Stimulated activated CD4-positive, alpha-beta T cell treated with anti-CD3 and anti-CD28 coated beads, Interleukin-12 subunit alpha, Interleukin-12 subunit beta, amount 100 ng/mL, for 24 hours (primary cell): ENCODE results near the gene MESP2.
"Not testable (repeated sequence)": the region's sequence is repeated elsewhere in the genome, so short reads cannot be mapped to it uniquely, and the experiment has no call there.

ENCODE experiments used
- DNase-seq, 2 experiments: peaks; one replicate each; pipeline ENCODE4 v3.0.0-alpha.2; 2020; ENCODE audit warnings: low read depth in 2 of 2

Gene MESP2

GRCh38 chr15:89781055-89781454, 4.9 kb downstream of the MESP2 start:
- peak in 1 of 2 experiments; percentile 18 for DNase-seq

GRCh38 chr15:89781891-89782618, 5.9 kb downstream of the MESP2 start:
- DNase-seq: no peak

GRCh38 chr15:89782619-89782950, 6.5 kb downstream of the MESP2 start:
- DNase-seq: not testable (repeated sequence)

- no peak for DNase-seq
Observed at GRCh38 chr15:89783111-89783860, 7.2 kb downstream of the MESP2 start.

- no peak for DNase-seq
Observed at GRCh38 chr15:89783861-89784685, 7.9 kb downstream of the MESP2 start.

GRCh38 chr15:89784686-89784960, 8.5 kb downstream of the MESP2 start:
- no peak for DNase-seq

- no peak for DNase-seq
Observed at GRCh38 chr15:89785064-89785773, 9.1 kb downstream of the MESP2 start.

GRCh38 chr15:89785774-89786140, 9.6 kb downstream of the MESP2 start:
- DNase-seq: no peak

GRCh38 chr15:89787944-89788343, 11.8 kb downstream of the MESP2 start:
- DNase-seq: no peak

GRCh38 chr15:89788585-89788984, 12.5 kb downstream of the MESP2 start:
- not testable (repeated sequence) for DNase-seq

- DNase-seq: no peak
Observed at GRCh38 chr15:89790206-89790605, 14.1 kb downstream of the MESP2 start.

- DNase-seq: no peak
Observed at GRCh38 chr15:89790661-89791060, 14.5 kb downstream of the MESP2 start.

- no peak for DNase-seq
Observed at GRCh38 chr15:89792106-89792805, 16.1 kb downstream of the MESP2 start.

GRCh38 chr15:89794627-89795241, 18.6 kb downstream of the MESP2 start:
- DNase-seq: no peak

- DNase-seq: no peak
Observed at GRCh38 chr15:89795996-89796395, 19.9 kb downstream of the MESP2 start.

- DNase-seq: no peak
Observed at GRCh38 chr15:89797678-89798201, 21.6 kb downstream of the MESP2 start.

- DNase-seq: no peak
Observed at GRCh38 chr15:89799011-89799911, 23.1 kb downstream of the MESP2 start.

- no peak for DNase-seq
Observed at GRCh38 chr15:89799918-89800498, 23.9 kb downstream of the MESP2 start.

- DNase-seq: no peak
Observed at GRCh38 chr15:89801471-89802195, 25.5 kb downstream of the MESP2 start.
